ENCODE data around the gene NOS1. TPM values are rescaled to one million over a fixed set of nuclear protein-coding genes. Genes with fewer than 3 reads are reported as not detected.
"Not testable (repeated sequence)": the region's sequence is repeated elsewhere in the genome, so short reads cannot be mapped to it uniquely, and the experiment has no call there.

The NOS1 gene
- total RNA-seq, 1 donor from 2014 or later, result 0.26 TPM

DNA sequence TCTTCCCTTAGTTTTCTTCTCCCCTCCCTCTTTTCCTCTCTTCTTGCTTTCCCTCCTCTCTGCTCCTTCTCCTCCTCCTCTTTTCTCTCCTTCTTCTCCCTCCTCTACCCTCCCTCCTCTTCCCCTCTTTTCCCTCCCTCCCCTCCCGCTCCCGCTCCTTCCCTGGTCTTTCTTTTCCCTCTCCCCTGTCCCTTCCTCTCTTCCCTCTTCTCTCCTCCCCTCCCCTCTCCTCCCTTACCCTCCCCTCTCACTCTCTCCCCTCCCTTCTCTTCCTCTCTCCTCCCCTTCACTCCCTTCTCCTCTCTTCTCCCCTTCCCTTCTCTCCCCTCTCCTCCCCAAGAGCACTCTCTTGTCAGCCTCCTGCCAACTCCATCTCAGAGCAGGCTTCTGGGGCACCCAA lies 153.8 kb downstream of the NOS1 start:
- Histone ChIP-seq H3K4me3 (ENCODE audit: low read depth, low read length) (no peak overlapping the region), H3K27me3 (ENCODE audit: control insufficient read depth, insufficient read depth, low read length) (no peaks in the 10 kb centered on the region), H3K36me3 (ENCODE audit: control insufficient read depth, insufficient read depth, low read length) (no peaks in the 10 kb centered on the region)
- no peak for DNase-seq (ENCODE audit: low read depth)
- TF ChIP-seq, protein P1, sequence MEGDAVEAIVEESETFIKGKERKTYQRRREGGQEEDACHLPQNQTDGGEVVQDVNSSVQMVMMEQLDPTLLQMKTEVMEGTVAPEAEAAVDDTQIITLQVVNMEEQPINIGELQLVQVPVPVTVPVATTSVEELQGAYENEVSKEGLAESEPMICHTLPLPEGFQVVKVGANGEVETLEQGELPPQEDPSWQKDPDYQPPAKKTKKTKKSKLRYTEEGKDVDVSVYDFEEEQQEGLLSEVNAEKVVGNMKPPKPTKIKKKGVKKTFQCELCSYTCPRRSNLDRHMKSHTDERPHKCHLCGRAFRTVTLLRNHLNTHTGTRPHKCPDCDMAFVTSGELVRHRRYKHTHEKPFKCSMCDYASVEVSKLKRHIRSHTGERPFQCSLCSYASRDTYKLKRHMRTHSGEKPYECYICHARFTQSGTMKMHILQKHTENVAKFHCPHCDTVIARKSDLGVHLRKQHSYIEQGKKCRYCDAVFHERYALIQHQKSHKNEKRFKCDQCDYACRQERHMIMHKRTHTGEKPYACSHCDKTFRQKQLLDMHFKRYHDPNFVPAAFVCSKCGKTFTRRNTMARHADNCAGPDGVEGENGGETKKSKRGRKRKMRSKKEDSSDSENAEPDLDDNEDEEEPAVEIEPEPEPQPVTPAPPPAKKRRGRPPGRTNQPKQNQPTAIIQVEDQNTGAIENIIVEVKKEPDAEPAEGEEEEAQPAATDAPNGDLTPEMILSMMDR (IDR thresholded peaks at IDR 0.05; ENCODE audit: insufficient read depth, low read length, severe bottlenecking), result no peak
- FAIRE-seq, result no peak

DNA sequence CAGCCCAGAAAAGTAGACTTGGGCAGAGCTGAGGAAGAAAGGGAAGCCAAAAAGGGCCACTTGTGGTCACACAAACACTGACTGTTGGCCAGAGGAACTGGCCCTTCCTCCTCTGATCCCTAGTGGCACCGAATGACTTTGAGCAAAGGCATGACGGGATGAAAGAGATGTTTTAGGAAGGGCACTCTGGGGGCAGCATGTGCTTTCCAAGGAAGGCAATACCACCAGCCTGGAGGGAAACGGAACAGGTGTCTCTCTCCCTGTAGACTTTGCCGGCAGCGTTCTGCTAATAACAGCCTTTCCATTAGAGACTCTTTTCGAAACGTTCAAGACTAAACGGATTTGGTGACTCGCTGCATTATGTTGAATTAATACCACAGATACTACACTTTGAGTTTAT lies 158.9 kb downstream of the NOS1 start:
- no peaks in the 10 kb centered on the region for H3K27me3 ChIP-seq (ENCODE audit: control insufficient read depth, insufficient read depth, low read length)

DNA sequence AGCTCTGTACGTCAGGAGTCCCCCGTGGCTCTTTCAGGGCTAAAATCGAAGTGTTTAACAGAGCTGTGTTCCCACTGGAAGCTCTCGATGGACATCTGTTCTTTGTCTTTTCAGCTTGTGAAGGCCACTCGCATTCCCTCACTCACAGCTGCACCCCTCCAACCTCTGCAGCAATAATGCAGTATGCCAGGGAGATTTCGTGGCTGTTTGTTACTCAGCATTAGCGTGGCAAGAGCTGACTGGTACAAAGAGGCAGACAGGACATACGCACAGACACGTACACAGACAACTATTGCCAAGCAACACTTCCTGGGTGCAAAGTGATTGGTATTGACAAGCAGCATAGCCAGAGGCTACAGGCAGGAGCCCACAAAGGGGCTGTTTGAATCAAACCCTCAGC lies 159.4 kb downstream of the NOS1 start:
- Histone ChIP-seq H3K36me3 (ENCODE audit: control insufficient read depth, insufficient read depth, low read length) (no peaks in the 10 kb centered on the region), H3K4me3 (ENCODE audit: low read depth, low read length) (no peak overlapping the region), H3K27me3 (ENCODE audit: control insufficient read depth, insufficient read depth, low read length) (no peaks in the 10 kb centered on the region)
- DNase-seq (ENCODE audit: low read depth), result no peak
- FAIRE-seq, result no peak
- TF ChIP-seq, protein P1 (IDR thresholded peaks at IDR 0.05; ENCODE audit: insufficient read depth, low read length, severe bottlenecking), result no peak

More for the DNA sequence above, 158.9 kb downstream of the NOS1 start:
- DNase-seq (ENCODE audit: low read depth) (no peak), FAIRE-seq (peak; percentile 80)
- Histone ChIP-seq H3K4me3 (ENCODE audit: low read depth, low read length) (no peak overlapping the region), H3K36me3 (ENCODE audit: control insufficient read depth, insufficient read depth, low read length) (no peaks in the 10 kb centered on the region)
- TF ChIP-seq, protein P1 (IDR thresholded peaks at IDR 0.05; ENCODE audit: insufficient read depth, low read length, severe bottlenecking), result no peak

DNA sequence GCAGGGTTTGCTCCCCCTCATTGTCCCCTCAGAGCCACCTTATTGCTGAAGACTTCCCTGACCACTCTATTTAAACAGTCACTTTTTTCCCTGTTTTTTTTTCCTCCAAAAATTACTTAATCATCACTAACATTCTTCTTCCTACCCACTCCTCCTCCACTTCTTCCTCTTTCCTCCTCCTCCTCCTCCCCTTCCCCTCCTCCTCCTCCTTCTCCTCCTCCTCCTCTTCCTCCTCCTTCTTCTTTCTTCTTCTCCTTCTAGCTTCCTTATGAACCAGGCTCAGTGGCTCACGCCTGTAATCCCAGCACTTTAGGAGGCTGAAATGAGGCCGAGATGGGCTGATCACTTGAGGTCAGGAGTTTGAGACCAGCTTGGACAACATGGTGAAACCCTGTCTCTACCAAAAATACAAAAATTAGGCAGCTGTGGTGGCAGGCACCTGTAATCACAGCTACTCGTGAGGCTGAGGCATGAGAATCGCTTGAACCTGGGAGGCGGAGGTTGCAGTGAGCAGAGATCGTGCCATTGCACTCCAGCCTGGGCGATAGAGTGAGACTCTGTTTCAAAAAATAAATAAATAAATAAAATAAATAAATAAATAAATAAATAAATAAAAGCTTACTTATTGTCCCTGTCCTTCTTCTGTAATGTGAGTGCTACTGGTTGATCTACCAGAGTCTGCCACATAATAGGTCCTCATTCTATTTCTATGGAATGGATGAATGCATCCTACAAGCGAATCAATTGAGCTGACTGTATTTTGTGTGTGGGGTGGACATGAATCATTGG lies 161.3 kb downstream of the NOS1 start:
- FAIRE-seq, result not testable (repeated sequence)

DNA sequence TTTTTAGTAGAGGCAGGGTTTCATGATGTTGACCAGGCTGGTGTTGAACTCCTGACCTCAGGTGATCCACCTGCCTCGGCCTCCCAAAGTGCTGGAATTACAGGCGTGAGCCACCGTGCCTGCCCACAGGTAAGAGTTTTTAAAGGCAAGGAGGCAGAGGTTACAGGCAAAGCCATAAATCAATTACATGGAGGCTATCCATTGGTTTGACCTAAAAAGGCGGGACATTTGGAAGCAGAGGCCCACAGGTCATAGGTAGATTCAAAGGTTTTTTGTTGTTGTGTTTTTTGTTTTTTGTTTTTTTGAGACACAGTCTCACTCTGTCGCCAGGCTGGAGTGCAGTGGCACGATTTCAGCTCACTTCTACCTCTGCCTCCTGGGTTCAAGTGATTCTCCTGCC lies 165.1 kb downstream of the NOS1 start:
- not testable (repeated sequence) for H3K36me3 ChIP-seq (ENCODE audit: control insufficient read depth, insufficient read depth, low read length); H3K4me3 ChIP-seq (ENCODE audit: low read depth, low read length); DNase-seq (ENCODE audit: low read depth); FAIRE-seq; H3K27me3 ChIP-seq (ENCODE audit: control insufficient read depth, insufficient read depth, low read length)

More for the DNA sequence above, 161.3 kb downstream of the NOS1 start:
- not testable (repeated sequence) for H3K27me3 ChIP-seq (ENCODE audit: control insufficient read depth, insufficient read depth, low read length); DNase-seq (ENCODE audit: low read depth); H3K4me3 ChIP-seq (ENCODE audit: low read depth, low read length); H3K36me3 ChIP-seq (ENCODE audit: control insufficient read depth, insufficient read depth, low read length)

DNA sequence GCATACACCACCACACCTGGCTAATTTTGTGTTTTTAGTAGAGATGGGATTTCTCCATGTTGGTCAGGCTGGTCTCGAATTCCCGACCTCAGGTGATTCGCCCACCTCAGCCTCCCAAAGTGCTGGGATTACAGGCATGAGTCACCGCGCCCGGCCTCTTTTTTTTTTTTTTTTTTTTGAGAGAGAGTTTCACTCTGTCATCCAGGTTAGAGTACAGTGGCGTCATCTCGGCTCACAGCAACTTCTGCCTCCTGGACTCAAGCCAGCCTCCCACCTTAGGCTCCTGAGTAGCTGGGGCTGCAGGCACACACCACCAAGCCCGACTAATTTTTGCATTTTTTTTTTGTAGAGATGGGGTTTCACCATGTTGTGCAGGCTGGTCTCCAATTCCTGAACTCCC lies 166.4 kb downstream of the NOS1 start:
- not testable (repeated sequence) for H3K36me3 ChIP-seq (ENCODE audit: control insufficient read depth, insufficient read depth, low read length); H3K27me3 ChIP-seq (ENCODE audit: control insufficient read depth, insufficient read depth, low read length); H3K4me3 ChIP-seq (ENCODE audit: low read depth, low read length); FAIRE-seq
- peak; percentile 27 for DNase-seq (ENCODE audit: low read depth)

DNA sequence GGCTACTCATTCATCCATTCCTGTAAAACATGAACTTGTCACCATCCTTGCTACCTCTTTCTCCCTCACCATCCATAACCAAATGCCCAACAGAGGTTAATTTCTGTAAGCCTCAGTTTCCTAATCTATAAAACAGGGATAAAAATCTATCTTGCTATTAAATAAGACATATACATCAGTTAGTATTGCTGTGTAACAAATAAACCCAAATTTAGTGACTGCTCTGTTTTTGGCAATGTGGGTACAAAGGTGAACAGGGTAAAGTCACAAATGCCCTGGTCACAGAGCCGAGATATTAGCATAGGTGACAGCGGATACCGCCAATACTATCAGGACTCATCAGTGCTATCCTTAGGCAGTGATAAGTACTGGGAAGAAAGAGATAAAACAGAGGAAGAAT lies 167.5 kb downstream of the NOS1 start:
- no peak for DNase-seq (ENCODE audit: low read depth)
- no peak for FAIRE-seq
- Histone ChIP-seq H3K36me3 (ENCODE audit: control insufficient read depth, insufficient read depth, low read length) (no peaks in the 10 kb centered on the region), H3K4me3 (ENCODE audit: low read depth, low read length) (no peak overlapping the region), H3K27me3 (ENCODE audit: control insufficient read depth, insufficient read depth, low read length) (no peaks in the 10 kb centered on the region)
- TF ChIP-seq, protein P1 (IDR thresholded peaks at IDR 0.05; ENCODE audit: insufficient read depth, low read length, severe bottlenecking), result no peak

DNA sequence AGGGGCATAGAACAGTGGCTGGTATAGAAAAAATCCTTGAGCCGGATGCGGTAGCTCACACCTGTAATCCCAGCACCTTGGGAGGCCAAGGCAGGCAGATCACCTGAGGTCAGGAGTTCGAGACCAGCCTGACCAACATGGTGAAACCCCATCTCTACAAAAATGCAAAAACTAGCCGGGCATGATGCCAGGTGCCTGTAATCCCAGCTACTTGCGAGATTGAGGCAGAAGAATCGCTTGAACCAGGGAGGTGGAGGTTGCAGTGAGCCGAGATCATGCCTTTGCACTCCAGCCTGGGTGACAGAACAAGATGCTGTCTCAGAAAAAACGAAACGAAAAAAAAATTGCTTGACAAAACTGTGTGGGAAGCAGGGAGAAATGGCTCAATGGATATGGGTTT lies 168.8 kb downstream of the NOS1 start:
- not testable (repeated sequence) for H3K27me3 ChIP-seq (ENCODE audit: control insufficient read depth, insufficient read depth, low read length); H3K4me3 ChIP-seq (ENCODE audit: low read depth, low read length); FAIRE-seq; DNase-seq (ENCODE audit: low read depth); H3K36me3 ChIP-seq (ENCODE audit: control insufficient read depth, insufficient read depth, low read length)
